ENCODE measurements around the gene AGXT. TPM values are rescaled to one million over a fixed set of nuclear protein-coding genes. Genes with fewer than 3 reads are reported as not detected.

The AGXT gene
- polyA plus RNA-seq, 1 donor (not counting 4 experiments of a cell fraction or from before 2014, with no cell fraction given), result not detected

GRCh38 chr2:240911641-240912265, 43.1 kb downstream of the AGXT start:
- Histone ChIP-seq H2AFZ (ENCODE audit: control insufficient read depth, low read length) (no peak overlapping the region), H3K27ac (ENCODE audit: control insufficient read depth, insufficient read depth, low read length) (no peak overlapping the region), H3K9me3 (ENCODE audit: control insufficient read depth, low read depth, low read length) (no peaks in the 10 kb centered on the region), H3K4me2 (ENCODE audit: control insufficient read depth, extremely low read depth, insufficient read depth, low read depth, low read length) (peak overlapping the region; percentile 37), H3K9me1 (ENCODE audit: control insufficient read depth, extremely low read depth, insufficient read depth, low read length) (no peaks in the 10 kb centered on the region), H3K36me3 (ENCODE audit: control insufficient read depth in 2 of 2, extremely low read depth in 1 of 2, insufficient read depth in 2 of 2, low read length in 2 of 2) (no peaks in the 10 kb centered on the region), H3K4me1 (ENCODE audit: control insufficient read depth, extremely low read depth, insufficient read depth, low read length) (peaks cover 5% of the 10 kb centered on the region), H3K27me3 (ENCODE audit: control insufficient read depth, extremely low read depth, insufficient read depth, low read length) (peaks cover 42% of the 10 kb centered on the region), H4K20me1 (ENCODE audit: control insufficient read depth, extremely low read depth, insufficient read depth, low read length) (peaks cover 2% of the 10 kb centered on the region), H3K4me3 (ENCODE audit: control insufficient read depth in 2 of 3, extremely low read depth in 1 of 3, insufficient read depth in 2 of 3, low read depth in 1 of 3, low read length in 3 of 3) (no peak overlapping the region), H3K9ac (ENCODE audit: control insufficient read depth, extremely low read depth, insufficient read depth, low read length) (no peak overlapping the region), H3K79me2 (ENCODE audit: control insufficient read depth, insufficient read depth, low read length) (no peaks in the 10 kb centered on the region)
- dilution Hi-C loops (cut with MboI; ENCODE audit: extremely low pct_ligation_motif_present, low sequenced_read_pairs), result no loop called here
- TF ChIP-seq EZH2 (IDR thresholded peaks at IDR 0.05; ENCODE audit: low read length) (no peak), CTCF (optimal IDR thresholded peaks at IDR 0.05 in 1 of 3, IDR thresholded peaks at IDR 0.05 in 1 of 3, conservative IDR thresholded peaks at IDR 0.05 in 1 of 3; ENCODE audit: extremely low read depth in 1 of 3, insufficient read depth in 2 of 3, low read length in 3 of 3) (no peak)
- no peak for DNase-seq (ENCODE audit: low read depth, low spot score)
- FAIRE-seq, result no peak

- H4K20me1 ChIP-seq (ENCODE audit: control insufficient read depth, extremely low read depth, insufficient read depth, low read length), result peaks cover 2% of the 10 kb centered on the region
- no peaks in the 10 kb centered on the region for H3K9me3 ChIP-seq (ENCODE audit: control insufficient read depth, low read depth, low read length)
- H3K27ac ChIP-seq (ENCODE audit: control insufficient read depth, insufficient read depth, low read length), result no peak overlapping the region
- H3K9me1 ChIP-seq (ENCODE audit: control insufficient read depth, extremely low read depth, insufficient read depth, low read length), result no peaks in the 10 kb centered on the region
- DNase-seq (ENCODE audit: low read depth, low spot score) (no peak), FAIRE-seq (no peak)
- no peak overlapping the region for H3K4me2 ChIP-seq (ENCODE audit: control insufficient read depth, extremely low read depth, insufficient read depth, low read depth, low read length)
- H3K27me3 ChIP-seq (ENCODE audit: control insufficient read depth, extremely low read depth, insufficient read depth, low read length), result peaks cover 40% of the 10 kb centered on the region
- no peak overlapping the region for H3K9ac ChIP-seq (ENCODE audit: control insufficient read depth, extremely low read depth, insufficient read depth, low read length)
- no peaks in the 10 kb centered on the region for H3K79me2 ChIP-seq (ENCODE audit: control insufficient read depth, insufficient read depth, low read length)
- TF ChIP-seq CTCF (optimal IDR thresholded peaks at IDR 0.05 in 1 of 3, IDR thresholded peaks at IDR 0.05 in 1 of 3, conservative IDR thresholded peaks at IDR 0.05 in 1 of 3; ENCODE audit: extremely low read depth in 1 of 3, insufficient read depth in 2 of 3, low read length in 3 of 3) (no peak), EZH2 (IDR thresholded peaks at IDR 0.05; ENCODE audit: low read length) (no peak)
- H3K36me3 ChIP-seq (ENCODE audit: control insufficient read depth in 2 of 2, extremely low read depth in 1 of 2, insufficient read depth in 2 of 2, low read length in 2 of 2), result no peaks in the 10 kb centered on the region
- H2AFZ ChIP-seq (ENCODE audit: control insufficient read depth, low read length), result no peak overlapping the region
- peaks cover 5% of the 10 kb centered on the region for H3K4me1 ChIP-seq (ENCODE audit: control insufficient read depth, extremely low read depth, insufficient read depth, low read length)
- no peak overlapping the region for H3K4me3 ChIP-seq (ENCODE audit: control insufficient read depth in 2 of 3, extremely low read depth in 1 of 3, insufficient read depth in 2 of 3, low read depth in 1 of 3, low read length in 3 of 3)
- dilution Hi-C loops (cut with MboI; ENCODE audit: extremely low pct_ligation_motif_present, low sequenced_read_pairs), result no loop called here
Observed at GRCh38 chr2:240912878-240913809, 44.5 kb downstream of the AGXT start.
